ENCODE data around the gene AFDN. TPM values are rescaled to one million over a fixed set of nuclear protein-coding genes. Genes with fewer than 3 reads are reported as not detected.

Gene AFDN, protein sequence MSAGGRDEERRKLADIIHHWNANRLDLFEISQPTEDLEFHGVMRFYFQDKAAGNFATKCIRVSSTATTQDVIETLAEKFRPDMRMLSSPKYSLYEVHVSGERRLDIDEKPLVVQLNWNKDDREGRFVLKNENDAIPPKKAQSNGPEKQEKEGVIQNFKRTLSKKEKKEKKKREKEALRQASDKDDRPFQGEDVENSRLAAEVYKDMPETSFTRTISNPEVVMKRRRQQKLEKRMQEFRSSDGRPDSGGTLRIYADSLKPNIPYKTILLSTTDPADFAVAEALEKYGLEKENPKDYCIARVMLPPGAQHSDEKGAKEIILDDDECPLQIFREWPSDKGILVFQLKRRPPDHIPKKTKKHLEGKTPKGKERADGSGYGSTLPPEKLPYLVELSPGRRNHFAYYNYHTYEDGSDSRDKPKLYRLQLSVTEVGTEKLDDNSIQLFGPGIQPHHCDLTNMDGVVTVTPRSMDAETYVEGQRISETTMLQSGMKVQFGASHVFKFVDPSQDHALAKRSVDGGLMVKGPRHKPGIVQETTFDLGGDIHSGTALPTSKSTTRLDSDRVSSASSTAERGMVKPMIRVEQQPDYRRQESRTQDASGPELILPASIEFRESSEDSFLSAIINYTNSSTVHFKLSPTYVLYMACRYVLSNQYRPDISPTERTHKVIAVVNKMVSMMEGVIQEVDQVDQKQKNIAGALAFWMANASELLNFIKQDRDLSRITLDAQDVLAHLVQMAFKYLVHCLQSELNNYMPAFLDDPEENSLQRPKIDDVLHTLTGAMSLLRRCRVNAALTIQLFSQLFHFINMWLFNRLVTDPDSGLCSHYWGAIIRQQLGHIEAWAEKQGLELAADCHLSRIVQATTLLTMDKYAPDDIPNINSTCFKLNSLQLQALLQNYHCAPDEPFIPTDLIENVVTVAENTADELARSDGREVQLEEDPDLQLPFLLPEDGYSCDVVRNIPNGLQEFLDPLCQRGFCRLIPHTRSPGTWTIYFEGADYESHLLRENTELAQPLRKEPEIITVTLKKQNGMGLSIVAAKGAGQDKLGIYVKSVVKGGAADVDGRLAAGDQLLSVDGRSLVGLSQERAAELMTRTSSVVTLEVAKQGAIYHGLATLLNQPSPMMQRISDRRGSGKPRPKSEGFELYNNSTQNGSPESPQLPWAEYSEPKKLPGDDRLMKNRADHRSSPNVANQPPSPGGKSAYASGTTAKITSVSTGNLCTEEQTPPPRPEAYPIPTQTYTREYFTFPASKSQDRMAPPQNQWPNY (N-terminal part only)
- 100 to 1,000 TPM; 134 to 179 (median 144) TPM for total RNA-seq

- H3K27me3 ChIP-seq = peaks cover 0 to 7% of the 10 kb centered on the region in 2 donors
- no peaks in the 10 kb centered on the region for H3K9me3 ChIP-seq
- H3K4me1 ChIP-seq = peaks cover 0 to 37% (median 3%) of the 10 kb centered on the region in 4 donors
- no peak for DNase-seq (ENCODE audit: low spot score in 2 of 2)
- H3K36me3 ChIP-seq = no peaks in the 10 kb centered on the region
- TF ChIP-seq POLR2A (IDR thresholded peaks at IDR 0.05) = no peak
- TF ChIP-seq CTCF (IDR thresholded peaks at IDR 0.05) = no peak
- no peak for TF ChIP-seq EP300 (IDR thresholded peaks at IDR 0.05)
- 0 to 1% methylated on average over 7 to 22 of the region's 108 CpGs for WGBS, 2 donors
- H3K4me3 ChIP-seq = peak within 1 kb of the TSS; percentile 67 to 77 (median 74)
- peak within 1 kb of the TSS in 3 of 4 donors; percentile 67 to 87 (median 74) for H3K27ac ChIP-seq
Measured at GRCh38 chr6:167826896-167827582, at the start of gene AFDN. Gene AFDN, plus strand, starts transcription at chr6:167826911. Its CDS starts 222 bp downstream, at chr6:167827133.

DNA sequence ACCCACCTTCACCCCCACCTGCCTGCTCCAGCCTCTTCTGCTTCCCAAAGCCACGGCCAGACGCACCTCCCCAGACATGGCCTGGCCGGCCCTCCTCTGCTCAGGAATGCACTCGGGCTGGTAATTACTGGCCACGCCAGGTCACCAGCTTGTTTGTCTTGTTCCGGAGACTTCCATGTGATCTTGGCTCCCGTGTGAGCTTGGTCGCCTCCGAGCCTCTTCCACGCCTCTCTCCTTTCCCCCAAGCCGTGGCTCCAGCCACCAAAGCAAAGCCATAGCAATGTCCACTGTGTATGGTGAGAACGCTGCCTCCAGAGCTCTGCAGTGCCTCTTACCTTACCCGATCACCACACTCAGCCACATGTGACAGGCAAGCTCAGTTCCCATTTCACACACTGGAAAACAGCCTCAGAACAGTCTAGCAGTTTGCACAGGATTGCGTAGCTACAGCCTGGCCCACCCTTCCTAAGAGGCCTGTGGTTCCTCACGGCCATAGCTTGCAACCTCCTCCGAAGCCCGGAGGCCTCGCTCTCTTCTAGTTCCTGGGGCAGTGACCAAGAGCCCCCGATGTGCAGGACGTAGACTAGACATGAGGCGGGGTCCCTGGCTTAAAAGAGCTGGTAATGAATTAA lies 48.1 kb upstream of the AFDN start:
- Histone ChIP-seq H3K36me3 (no peaks in the 10 kb centered on the region), H3K4me1 (no peaks in the 10 kb centered on the region), H3K4me3 (no peak overlapping the region), H3K27ac (no peak overlapping the region), H3K9me3 (no peaks in the 10 kb centered on the region), H3K27me3 (no peaks in the 10 kb centered on the region)
- no peak for DNase-seq (ENCODE audit: low spot score in 2 of 2)
- TF ChIP-seq CTCF (IDR thresholded peaks at IDR 0.05) (no peak), EP300 (IDR thresholded peaks at IDR 0.05) (no peak), POLR2A (IDR thresholded peaks at IDR 0.05) (no peak)
- 75 to 81% methylated on average over 21 of the region's 21 CpGs for WGBS, 2 donors

DNA sequence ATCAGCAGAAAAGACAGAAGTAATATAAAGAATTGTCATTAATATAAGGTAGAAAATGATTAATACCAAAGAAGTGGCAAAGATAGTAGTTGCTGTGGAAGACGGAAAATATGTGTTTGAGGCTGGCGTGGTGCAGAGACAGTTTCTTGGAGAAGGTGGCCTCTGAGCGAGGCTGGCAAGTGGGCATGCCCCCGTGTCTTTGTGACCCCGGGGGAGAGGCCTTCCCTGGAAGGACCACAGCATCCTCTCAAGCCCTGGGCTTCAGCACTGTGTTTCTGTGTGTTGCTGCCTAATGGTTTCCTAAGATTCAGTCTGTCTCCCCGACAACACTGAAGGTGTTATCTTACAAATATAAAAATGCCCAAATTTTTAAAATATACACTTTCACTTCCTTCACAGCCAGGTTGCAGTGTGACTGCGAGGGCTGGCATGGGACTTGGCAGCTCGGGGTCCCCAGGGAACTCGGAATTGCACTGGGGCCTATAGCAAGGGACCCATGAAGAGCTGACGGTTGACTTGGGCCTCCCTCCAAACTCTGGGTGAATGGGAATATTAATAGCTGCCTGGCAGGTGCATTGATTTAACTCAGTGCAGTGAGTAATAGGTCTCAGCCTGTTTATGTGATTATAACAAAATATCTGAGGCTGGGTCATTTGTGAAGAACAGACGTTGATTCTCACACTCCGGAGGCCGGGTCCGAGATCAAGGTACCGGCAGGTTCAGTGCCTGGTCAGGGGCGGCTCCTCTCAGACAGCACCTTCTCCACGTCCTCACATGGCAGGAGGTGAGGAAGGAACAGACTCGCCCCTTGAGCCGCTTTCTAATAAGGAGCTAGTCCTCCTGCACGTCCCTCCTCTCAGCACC lies 47.4 kb upstream of the AFDN start:
- no peaks in the 10 kb centered on the region for H3K27me3 ChIP-seq
- WGBS, 2 donors = 88 to 90% methylated on average over 20 of the region's 20 CpGs
- H3K4me3 ChIP-seq = no peak overlapping the region
- no peaks in the 10 kb centered on the region for H3K9me3 ChIP-seq
- TF ChIP-seq CTCF (IDR thresholded peaks at IDR 0.05) = no peak
- H3K27ac ChIP-seq = no peak overlapping the region
- H3K36me3 ChIP-seq = no peaks in the 10 kb centered on the region
- no peak for DNase-seq (ENCODE audit: low spot score in 2 of 2)
- H3K4me1 ChIP-seq = no peaks in the 10 kb centered on the region
